Thymus (tissue), 11 donors: ENCODE results near the gene LINGO1. TPM values are rescaled to one million over a fixed set of nuclear protein-coding genes. Genes with fewer than 3 reads are reported as not detected.

Experiments
- DNase-seq, 9 donors: peaks; one replicate each; pipeline ENCODE4 v3.0.0-alpha.2; 2013; ENCODE audit warnings: low spot score in 9 of 9, low read depth in 6 of 9, missing footprints in 1 of 9
- H3K27ac ChIP-seq, 2 donors: one replicate each; pipeline ENCODE4 v1.5.1; 2013; ENCODE audit warnings: control low read depth in 1 of 2, low read depth in 1 of 2, low read length in 1 of 2, mild to moderate bottlenecking in 1 of 2, moderate library complexity in 1 of 2
- H3K27me3 ChIP-seq, 2 donors: one replicate each; pipeline ENCODE4 v1.5.1; 2013; ENCODE audit warnings: low read length in 1 of 2; ENCODE audit not compliant: control insufficient read depth in 2 of 2, insufficient read depth in 1 of 2
- H3K36me3 ChIP-seq, 2 donors: one replicate each; pipeline ENCODE4 v1.5.1; 2013; ENCODE audit warnings: low read length in 1 of 2, mild to moderate bottlenecking in 1 of 2, moderate library complexity in 1 of 2; ENCODE audit not compliant: control insufficient read depth in 2 of 2, insufficient read depth in 2 of 2
- H3K4me1 ChIP-seq, 2 donors: one replicate each; pipeline ENCODE4 v1.5.1; 2013; ENCODE audit warnings: low read length in 2 of 2; ENCODE audit not compliant: control insufficient read depth in 2 of 2, insufficient read depth in 2 of 2
- H3K4me3 ChIP-seq, 2 donors: one replicate each; pipeline ENCODE4 v1.5.1; 2013; ENCODE audit warnings: low read length in 2 of 2, control low read depth in 1 of 2, mild to moderate bottlenecking in 1 of 2
- H3K9me3 ChIP-seq, 2 donors: one replicate each; pipeline ENCODE4 v1.5.1; 2013; ENCODE audit warnings: low read length in 1 of 2, mild to moderate bottlenecking in 1 of 2; ENCODE audit not compliant: control insufficient read depth in 2 of 2, insufficient read depth in 1 of 2
- WGBS: extraction: QIAGEN DNeasy Blood & Tissue Kit; methylation state at CpG from one replicate; pipeline ENCODE4 v1.1.7; 2013; 5-methylcytosine and 5-hydroxymethylcytosine counted together
- polyA plus RNA-seq: library from polyadenylated mRNA; stranded (reverse); fragments of 200-250 nt; gene quantifications from one replicate; pipeline ENCODE4 v1.2.3, GENCODE V29; 2013
- total RNA-seq: library from RNA; stranded (reverse); fragments of 120-200 nt; gene quantifications from one replicate; pipeline ENCODE4 v1.2.4, GENCODE V29; 2013
- donor health status: healthy.

LINGO1 gene
- total and polyA plus RNA-seq, 2 donors, result 0.24 to 0.75 TPM

- Histone ChIP-seq H3K27me3 (no peaks in the 10 kb centered on the region), H3K4me1 (peaks cover 0 to 9% of the 10 kb centered on the region in 2 donors), H3K9me3 (no peaks in the 10 kb centered on the region), H3K36me3 (no peaks in the 10 kb centered on the region), H3K27ac (no peak overlapping the region), H3K4me3 (no peak overlapping the region)
- no peak for DNase-seq
- WGBS, result 93% methylated on average over 17 of the region's 17 CpGs
Measured at GRCh38 chr15:77607111-77607893, 25.4 kb downstream of the LINGO1 start.

- no peak overlapping the region for H3K4me3 ChIP-seq
- no peak overlapping the region for H3K27ac ChIP-seq
- peaks cover 0 to 9% of the 10 kb centered on the region in 2 donors for H3K4me1 ChIP-seq
- 92% methylated on average over 16 of the region's 16 CpGs for WGBS
- H3K36me3 ChIP-seq, result no peaks in the 10 kb centered on the region
- H3K9me3 ChIP-seq, result no peaks in the 10 kb centered on the region
- no peaks in the 10 kb centered on the region for H3K27me3 ChIP-seq
- no peak for DNase-seq
Measured at GRCh38 chr15:77606142-77607034, 26.3 kb downstream of the LINGO1 start.

GRCh38 chr15:77605547-77605946 is 27.2 kb downstream of the LINGO1 start:
- no peaks in the 10 kb centered on the region for H3K27me3 ChIP-seq

GRCh38 chr15:77604973-77605372 is 27.7 kb downstream of the LINGO1 start:
- no peak overlapping the region for H3K4me3 ChIP-seq
- no peaks in the 10 kb centered on the region for H3K9me3 ChIP-seq
- H3K27me3 ChIP-seq, result no peaks in the 10 kb centered on the region
- H3K36me3 ChIP-seq, result no peaks in the 10 kb centered on the region
- peaks cover 0 to 11% of the 10 kb centered on the region in 2 donors for H3K4me1 ChIP-seq
- WGBS, result 72% methylated on average over 2 of the region's 2 CpGs
- no peak for DNase-seq
- no peak overlapping the region for H3K27ac ChIP-seq

More at GRCh38 chr15:77605547-77605946, 27.2 kb downstream of the LINGO1 start:
- Histone ChIP-seq H3K27ac (no peak overlapping the region), H3K4me3 (no peak overlapping the region), H3K36me3 (no peaks in the 10 kb centered on the region), H3K9me3 (no peaks in the 10 kb centered on the region), H3K4me1 (peaks cover 0 to 9% of the 10 kb centered on the region in 2 donors)
- 95% methylated on average over 6 of the region's 6 CpGs for WGBS
- no peak for DNase-seq

- 95% methylated on average over 14 of the region's 14 CpGs for WGBS
- Histone ChIP-seq H3K9me3 (no peaks in the 10 kb centered on the region), H3K27ac (peak overlapping the region in 1 of 2 donors; percentile 26), H3K4me3 (no peak overlapping the region), H3K36me3 (no peaks in the 10 kb centered on the region), H3K4me1 (peaks cover 0 to 12% of the 10 kb centered on the region in 2 donors), H3K27me3 (no peaks in the 10 kb centered on the region)
- DNase-seq, result peak in 1 of 9 donors; percentile 6
Measured at GRCh38 chr15:77603611-77604336, 28.9 kb downstream of the LINGO1 start.

GRCh38 chr15:77602800-77603199 is 29.9 kb downstream of the LINGO1 start:
- Histone ChIP-seq H3K27ac (no peak overlapping the region), H3K27me3 (no peaks in the 10 kb centered on the region), H3K4me3 (no peak overlapping the region), H3K9me3 (no peaks in the 10 kb centered on the region), H3K36me3 (no peaks in the 10 kb centered on the region), H3K4me1 (peaks cover 0 to 12% of the 10 kb centered on the region in 2 donors)
- DNase-seq, result no peak
- 95% methylated on average over 1 of the region's 1 CpG for WGBS

GRCh38 chr15:77599899-77600298 is 32.8 kb downstream of the LINGO1 start:
- WGBS, result 85% methylated on average over 5 of the region's 5 CpGs
- no peaks in the 10 kb centered on the region for H3K9me3 ChIP-seq
- no peak overlapping the region for H3K27ac ChIP-seq
- H3K36me3 ChIP-seq, result no peaks in the 10 kb centered on the region
- peaks cover 0 to 9% of the 10 kb centered on the region in 2 donors for H3K4me1 ChIP-seq
- H3K27me3 ChIP-seq, result no peaks in the 10 kb centered on the region
- peak in 5 of 9 donors; percentile 10 to 59 (median 25) for DNase-seq
- no peak overlapping the region for H3K4me3 ChIP-seq

GRCh38 chr15:77599357-77599756 is 33.4 kb downstream of the LINGO1 start:
- no peak overlapping the region for H3K4me3 ChIP-seq
- no peaks in the 10 kb centered on the region for H3K9me3 ChIP-seq
- no peaks in the 10 kb centered on the region for H3K27me3 ChIP-seq
- H3K4me1 ChIP-seq, result peaks cover 0 to 4% of the 10 kb centered on the region in 2 donors
- H3K27ac ChIP-seq, result no peak overlapping the region
- WGBS, result 96% methylated on average over 14 of the region's 14 CpGs
- H3K36me3 ChIP-seq, result no peaks in the 10 kb centered on the region
- DNase-seq, result no peak
